ENCODE measurements around the gene VSX2.

The VSX2 gene

GRCh38 chr14:74207943-74208342, 31.3 kb upstream of the VSX2 start:
- H3K9me3 ChIP-seq (ENCODE audit: control insufficient read depth in 1 of 2, low read length in 2 of 2): no peaks in the 10 kb centered on the region
- no peak overlapping the region for H3K4me3 ChIP-seq (ENCODE audit: low read depth in 1 of 2, low read length in 2 of 2)
- no peaks in the 10 kb centered on the region for H3K4me1 ChIP-seq (ENCODE audit: control insufficient read depth in 1 of 2, insufficient read depth in 2 of 2, low read length in 2 of 2)
- H3K9ac ChIP-seq (ENCODE audit: low read depth in 1 of 2, low read length in 2 of 2): no peak overlapping the region
- no peaks in the 10 kb centered on the region for H3K27me3 ChIP-seq (ENCODE audit: control insufficient read depth in 1 of 2, insufficient read depth in 2 of 2, low read length in 2 of 2)
- H3K27ac ChIP-seq (ENCODE audit: low read depth, low read length): no peak overlapping the region
- H3K36me3 ChIP-seq (ENCODE audit: control insufficient read depth in 1 of 2, insufficient read depth in 2 of 2, low read length in 2 of 2): peaks cover 0 to 2% of the 10 kb centered on the region in 2 donors

- H3K27ac ChIP-seq (ENCODE audit: low read depth, low read length): no peak overlapping the region
- H3K27me3 ChIP-seq (ENCODE audit: control insufficient read depth in 1 of 2, insufficient read depth in 2 of 2, low read length in 2 of 2): no peaks in the 10 kb centered on the region
- no peak overlapping the region for H3K4me3 ChIP-seq (ENCODE audit: low read depth in 1 of 2, low read length in 2 of 2)
- no peak overlapping the region for H3K9ac ChIP-seq (ENCODE audit: low read depth in 1 of 2, low read length in 2 of 2)
- no peaks in the 10 kb centered on the region for H3K36me3 ChIP-seq (ENCODE audit: control insufficient read depth in 1 of 2, insufficient read depth in 2 of 2, low read length in 2 of 2)
- H3K4me1 ChIP-seq (ENCODE audit: control insufficient read depth in 1 of 2, insufficient read depth in 2 of 2, low read length in 2 of 2): no peaks in the 10 kb centered on the region
- H3K9me3 ChIP-seq (ENCODE audit: control insufficient read depth in 1 of 2, low read length in 2 of 2): no peaks in the 10 kb centered on the region
These were observed 30.6 kb upstream of the VSX2 start for GRCh38 chr14:74208642-74209041.

- Histone ChIP-seq H3K4me3 (ENCODE audit: low read depth in 1 of 2, low read length in 2 of 2) (no peak overlapping the region), H3K27me3 (ENCODE audit: control insufficient read depth in 1 of 2, insufficient read depth in 2 of 2, low read length in 2 of 2) (peaks cover 3 to 6% of the 10 kb centered on the region in 2 donors), H3K9ac (ENCODE audit: low read depth in 1 of 2, low read length in 2 of 2) (no peak overlapping the region)
These were observed 27.2 kb upstream of the VSX2 start for GRCh38 chr14:74211945-74212580.

GRCh38 chr14:74213907-74214803, 25.1 kb upstream of the VSX2 start:
- Histone ChIP-seq H3K27ac (ENCODE audit: low read depth, low read length) (no peak overlapping the region), H3K4me3 (ENCODE audit: low read depth in 1 of 2, low read length in 2 of 2) (no peak overlapping the region), H3K9ac (ENCODE audit: low read depth in 1 of 2, low read length in 2 of 2) (no peak overlapping the region), H3K36me3 (ENCODE audit: control insufficient read depth in 1 of 2, insufficient read depth in 2 of 2, low read length in 2 of 2) (no peaks in the 10 kb centered on the region), H3K4me1 (ENCODE audit: control insufficient read depth in 1 of 2, insufficient read depth in 2 of 2, low read length in 2 of 2) (peaks cover 0 to 4% of the 10 kb centered on the region in 2 donors), H3K27me3 (ENCODE audit: control insufficient read depth in 1 of 2, insufficient read depth in 2 of 2, low read length in 2 of 2) (peaks cover 15 to 18% of the 10 kb centered on the region in 2 donors), H3K9me3 (ENCODE audit: control insufficient read depth in 1 of 2, low read length in 2 of 2) (no peaks in the 10 kb centered on the region)

More at GRCh38 chr14:74211945-74212580, 27.2 kb upstream of the VSX2 start:
- Histone ChIP-seq H3K4me1 (ENCODE audit: control insufficient read depth in 1 of 2, insufficient read depth in 2 of 2, low read length in 2 of 2) (no peaks in the 10 kb centered on the region), H3K27ac (ENCODE audit: low read depth, low read length) (no peak overlapping the region), H3K9me3 (ENCODE audit: control insufficient read depth in 1 of 2, low read length in 2 of 2) (no peaks in the 10 kb centered on the region), H3K36me3 (ENCODE audit: control insufficient read depth in 1 of 2, insufficient read depth in 2 of 2, low read length in 2 of 2) (no peaks in the 10 kb centered on the region)

- no peaks in the 10 kb centered on the region for H3K9me3 ChIP-seq (ENCODE audit: control insufficient read depth in 1 of 2, low read length in 2 of 2)
- H3K4me3 ChIP-seq (ENCODE audit: low read depth in 1 of 2, low read length in 2 of 2): no peak overlapping the region
- H3K4me1 ChIP-seq (ENCODE audit: control insufficient read depth in 1 of 2, insufficient read depth in 2 of 2, low read length in 2 of 2): peaks cover 0 to 4% of the 10 kb centered on the region in 2 donors
- no peaks in the 10 kb centered on the region for H3K36me3 ChIP-seq (ENCODE audit: control insufficient read depth in 1 of 2, insufficient read depth in 2 of 2, low read length in 2 of 2)
- H3K27me3 ChIP-seq (ENCODE audit: control insufficient read depth in 1 of 2, insufficient read depth in 2 of 2, low read length in 2 of 2): peaks cover 15 to 18% of the 10 kb centered on the region in 2 donors
- no peak overlapping the region for H3K27ac ChIP-seq (ENCODE audit: low read depth, low read length)
- H3K9ac ChIP-seq (ENCODE audit: low read depth in 1 of 2, low read length in 2 of 2): no peak overlapping the region
These were observed 22.6 kb upstream of the VSX2 start for GRCh38 chr14:74216671-74217070.

GRCh38 chr14:74217672-74218448, 21.4 kb upstream of the VSX2 start:
- no peaks in the 10 kb centered on the region for H3K9me3 ChIP-seq (ENCODE audit: control insufficient read depth in 1 of 2, low read length in 2 of 2)
- peak overlapping the region; percentile 21 to 40 for H3K4me3 ChIP-seq (ENCODE audit: low read depth in 1 of 2, low read length in 2 of 2)
- H3K36me3 ChIP-seq (ENCODE audit: control insufficient read depth in 1 of 2, insufficient read depth in 2 of 2, low read length in 2 of 2): no peaks in the 10 kb centered on the region
- peaks cover 0 to 4% of the 10 kb centered on the region in 2 donors for H3K4me1 ChIP-seq (ENCODE audit: control insufficient read depth in 1 of 2, insufficient read depth in 2 of 2, low read length in 2 of 2)
- H3K27ac ChIP-seq (ENCODE audit: low read depth, low read length): no peak overlapping the region
- no peak overlapping the region for H3K9ac ChIP-seq (ENCODE audit: low read depth in 1 of 2, low read length in 2 of 2)
- peaks cover 15 to 23% of the 10 kb centered on the region in 2 donors for H3K27me3 ChIP-seq (ENCODE audit: control insufficient read depth in 1 of 2, insufficient read depth in 2 of 2, low read length in 2 of 2)

GRCh38 chr14:74218462-74218861, 20.8 kb upstream of the VSX2 start:
- H3K9me3 ChIP-seq (ENCODE audit: control insufficient read depth in 1 of 2, low read length in 2 of 2): no peaks in the 10 kb centered on the region
- peaks cover 0 to 4% of the 10 kb centered on the region in 2 donors for H3K4me1 ChIP-seq (ENCODE audit: control insufficient read depth in 1 of 2, insufficient read depth in 2 of 2, low read length in 2 of 2)
- no peak overlapping the region for H3K4me3 ChIP-seq (ENCODE audit: low read depth in 1 of 2, low read length in 2 of 2)
- H3K27ac ChIP-seq (ENCODE audit: low read depth, low read length): no peak overlapping the region
- H3K36me3 ChIP-seq (ENCODE audit: control insufficient read depth in 1 of 2, insufficient read depth in 2 of 2, low read length in 2 of 2): no peaks in the 10 kb centered on the region
- H3K27me3 ChIP-seq (ENCODE audit: control insufficient read depth in 1 of 2, insufficient read depth in 2 of 2, low read length in 2 of 2): peaks cover 15 to 23% of the 10 kb centered on the region in 2 donors
- H3K9ac ChIP-seq (ENCODE audit: low read depth in 1 of 2, low read length in 2 of 2): no peak overlapping the region

- Histone ChIP-seq H3K27me3 (ENCODE audit: control insufficient read depth in 1 of 2, insufficient read depth in 2 of 2, low read length in 2 of 2) (peaks cover 17 to 21% of the 10 kb centered on the region in 2 donors), H3K4me3 (ENCODE audit: low read depth in 1 of 2, low read length in 2 of 2) (no peak overlapping the region), H3K9ac (ENCODE audit: low read depth in 1 of 2, low read length in 2 of 2) (no peak overlapping the region), H3K9me3 (ENCODE audit: control insufficient read depth in 1 of 2, low read length in 2 of 2) (no peaks in the 10 kb centered on the region), H3K27ac (ENCODE audit: low read depth, low read length) (no peak overlapping the region), H3K36me3 (ENCODE audit: control insufficient read depth in 1 of 2, insufficient read depth in 2 of 2, low read length in 2 of 2) (no peaks in the 10 kb centered on the region), H3K4me1 (ENCODE audit: control insufficient read depth in 1 of 2, insufficient read depth in 2 of 2, low read length in 2 of 2) (peaks cover 0 to 4% of the 10 kb centered on the region in 2 donors)
These were observed 19.7 kb upstream of the VSX2 start for GRCh38 chr14:74219277-74220205.

GRCh38 chr14:74220991-74221390, 18.3 kb upstream of the VSX2 start:
- Histone ChIP-seq H3K9ac (ENCODE audit: low read depth in 1 of 2, low read length in 2 of 2) (no peak overlapping the region), H3K9me3 (ENCODE audit: control insufficient read depth in 1 of 2, low read length in 2 of 2) (no peaks in the 10 kb centered on the region), H3K4me1 (ENCODE audit: control insufficient read depth in 1 of 2, insufficient read depth in 2 of 2, low read length in 2 of 2) (peaks cover 0 to 4% of the 10 kb centered on the region in 2 donors), H3K27ac (ENCODE audit: low read depth, low read length) (no peak overlapping the region), H3K36me3 (ENCODE audit: control insufficient read depth in 1 of 2, insufficient read depth in 2 of 2, low read length in 2 of 2) (no peaks in the 10 kb centered on the region), H3K27me3 (ENCODE audit: control insufficient read depth in 1 of 2, insufficient read depth in 2 of 2, low read length in 2 of 2) (peaks cover 17 to 21% of the 10 kb centered on the region in 2 donors), H3K4me3 (ENCODE audit: low read depth in 1 of 2, low read length in 2 of 2) (no peak overlapping the region)

All from duodenal mucosa (tissue), 2 donors.